Neural cell (in vitro differentiated cells): ENCODE results near the gene GALNT10. TPM values are rescaled to one million over a fixed set of nuclear protein-coding genes. Genes with fewer than 3 reads are reported as not detected.

ENCODE experiments used
- H2AFZ ChIP-seq: fragments of 200-600, 300-800 bp; sonication (generic), shearing (Covaris generic); 2 replicates; pipeline ENCODE4 v1.6.0; 2014; ENCODE audit warnings: low read depth, mild to moderate bottlenecking, antibody characterized with exemption, low read length, moderate library complexity
- H3F3A ChIP-seq: fragments of 200-600 bp; shearing (Covaris generic); 2 replicates; pipeline ENCODE4 v1.6.1; 2016; ENCODE audit warnings: mild to moderate bottlenecking, moderate library complexity, mixed read lengths, antibody characterized with exemption, low read length; ENCODE audit not compliant: insufficient read depth, poor library complexity, severe bottlenecking
- H3K27ac ChIP-seq: fragments of 200-600, 300-800 bp; sonication (generic), shearing (Covaris generic); 2 replicates; pipeline ENCODE4 v1.5.1; 2014; ENCODE audit warnings: mild to moderate bottlenecking, low read length, moderate library complexity
- H3K27me3 ChIP-seq: fragments of 300-800, 200-600 bp; sonication (generic), shearing (Covaris generic); 2 replicates; pipeline ENCODE4 v1.6.0; 2014; ENCODE audit warnings: mild to moderate bottlenecking, low read depth, low read length, moderate library complexity; ENCODE audit not compliant: insufficient read depth
- H3K36me3 ChIP-seq: fragments of 300-800, 200-600 bp; sonication (generic), shearing (Covaris generic); 2 replicates; pipeline ENCODE4 v1.5.1; 2014; ENCODE audit warnings: mild to moderate bottlenecking, antibody characterized with exemption, low read length, moderate library complexity; ENCODE audit not compliant: insufficient read depth
- H3K4me2 ChIP-seq: fragments of 300-800, 200-600 bp; sonication (generic), shearing (Covaris generic); 2 replicates; pipeline ENCODE4 v1.6.0; 2014; ENCODE audit warnings: mild to moderate bottlenecking, low read length
- H3K4me3 ChIP-seq: fragments of 300-800, 200-600 bp; sonication (generic), shearing (Covaris generic); 2 replicates; pipeline ENCODE4 v1.5.1; 2014; ENCODE audit warnings: mild to moderate bottlenecking, low read length, moderate library complexity
- H3K79me2 ChIP-seq: fragments of 200-600 bp; shearing (Covaris generic); replicated peaks from 2 replicates; pipeline ENCODE4 v1.6.0; 2014; ENCODE audit warnings: mild to moderate bottlenecking, low read length, moderate library complexity; ENCODE audit not compliant: insufficient read depth
- H3K9ac ChIP-seq: fragments of 300-800, 200-600 bp; sonication (generic), shearing (Covaris generic); 2 replicates; pipeline ENCODE4 v1.6.1; 2016; ENCODE audit warnings: mild to moderate bottlenecking, low read length, mixed read lengths
- H3K9me2 ChIP-seq: fragments of 200-600 bp; shearing (Covaris generic); 2 replicates; pipeline ENCODE4 v1.6.1; 2016; ENCODE audit warnings: mild to moderate bottlenecking, low read length, mixed read lengths; ENCODE audit not compliant: insufficient read depth
- H3K9me3 ChIP-seq: fragments of 200-600, 300-800 bp; sonication (generic), shearing (Covaris generic); 2 replicates; pipeline ENCODE4 v1.6.1; 2016; ENCODE audit warnings: mild to moderate bottlenecking, mixed run types, low read length, moderate library complexity, mixed read lengths
- H4K20me1 ChIP-seq: fragments of 200-600 bp; shearing (Covaris generic); 2 replicates; pipeline ENCODE4 v1.6.1; 2016; ENCODE audit warnings: mild to moderate bottlenecking, mixed run types; ENCODE audit not compliant: insufficient read depth
- EP300 ChIP-seq: fragments of 450-650 bp; conservative IDR thresholded peaks from 2 replicates; pipeline ENCODE4 v1.6.1; 2014; ENCODE audit warnings: antibody characterized with exemption, mild to moderate bottlenecking, moderate library complexity; ENCODE audit not compliant: poor library complexity, severe bottlenecking
- EZH2 ChIP-seq: fragments of 200-600, 300-800 bp; shearing (Covaris generic), sonication (generic); IDR thresholded peaks from 2 replicates; pipeline ENCODE4 v1.6.1; 2014; ENCODE audit warnings: antibody characterized with exemption, low read length, borderline replicate concordance, mild to moderate bottlenecking; ENCODE audit not compliant: insufficient read depth, poor library complexity, severe bottlenecking
- MXI1 ChIP-seq: fragments of 450-650 bp; conservative IDR thresholded peaks from 2 replicates; pipeline ENCODE4 v1.6.1; 2014; ENCODE audit warnings: antibody characterized with exemption, mild to moderate bottlenecking; ENCODE audit not compliant: poor library complexity, severe bottlenecking
- POLR2AphosphoS5 ChIP-seq: IDR thresholded peaks from 2 replicates; pipeline ENCODE4 v1.6.1; 2012
- RAD21 ChIP-seq: fragments of 450-650 bp; conservative IDR thresholded peaks from 2 replicates; pipeline ENCODE4 v1.6.1; 2014; ENCODE audit warnings: antibody characterized with exemption, mild to moderate bottlenecking, moderate library complexity
- SMC3 ChIP-seq: fragments of 450-650 bp; conservative IDR thresholded peaks from 2 replicates; pipeline ENCODE4 v1.6.1; 2014; ENCODE audit warnings: antibody characterized with exemption, mild to moderate bottlenecking, moderate library complexity; ENCODE audit not compliant: poor library complexity
- TAF1 ChIP-seq: IDR thresholded peaks from 2 replicates; pipeline ENCODE4 v1.6.1; 2012; ENCODE audit warnings: low read depth
- polyA plus RNA-seq: library from polyadenylated mRNA; depleted of rRNA; stranded (reverse); fragments of >200 nt; gene quantifications from 2 replicates; pipeline ENCODE4 v1.2.3, GENCODE V29; 2014
- TF ChIP-seq, protein P1 (sequence below): fragments of 450-650 bp; IDR thresholded peaks from 2 replicates; pipeline ENCODE4 v1.5.1; 2014; ENCODE audit warnings: antibody characterized with exemption, mild to moderate bottlenecking, moderate library complexity; ENCODE audit not compliant: poor library complexity, severe bottlenecking
- TF ChIP-seq, protein P2 (sequence below): IDR thresholded peaks from 2 replicates; pipeline ENCODE4 v1.6.1; 2012; ENCODE audit warnings: borderline replicate concordance

GALNT10 gene
- polyA plus RNA-seq, 1 donor from 2014 or later = 3.1 TPM

DNA sequence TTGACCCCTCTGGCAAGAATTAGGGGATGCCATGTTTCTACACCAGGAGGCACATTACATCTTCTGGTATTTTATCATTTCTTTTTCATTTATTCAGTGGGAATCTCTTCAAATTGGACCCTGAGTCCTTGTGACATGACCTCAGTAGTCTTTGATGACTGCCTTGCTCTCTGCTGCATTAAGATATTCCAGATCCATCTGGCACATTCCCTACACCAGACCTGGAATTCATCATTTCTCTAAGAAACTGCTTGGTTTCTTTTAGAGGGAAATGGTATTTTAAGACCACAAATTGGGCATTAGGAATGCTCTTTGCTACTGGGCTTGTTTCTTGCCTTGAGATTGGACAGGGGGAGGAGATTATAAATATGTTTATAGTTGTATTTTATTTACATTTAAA is 61.0 kb downstream of the GALNT10 start:
- H3K4me3 ChIP-seq = no peak overlapping the region
- no peaks in the 10 kb centered on the region for H3K27me3 ChIP-seq
- no peaks in the 10 kb centered on the region for H3K9me3 ChIP-seq
- H3K4me2 ChIP-seq = no peak overlapping the region
- H2AFZ ChIP-seq = no peak overlapping the region
- TF ChIP-seq SMC3 (no peak), EZH2 (no peak), POLR2AphosphoS5 (no peak), EP300 (no peak), RAD21 (no peak), TAF1 (no peak), MXI1 (no peak)
- TF ChIP-seq, protein P1, sequence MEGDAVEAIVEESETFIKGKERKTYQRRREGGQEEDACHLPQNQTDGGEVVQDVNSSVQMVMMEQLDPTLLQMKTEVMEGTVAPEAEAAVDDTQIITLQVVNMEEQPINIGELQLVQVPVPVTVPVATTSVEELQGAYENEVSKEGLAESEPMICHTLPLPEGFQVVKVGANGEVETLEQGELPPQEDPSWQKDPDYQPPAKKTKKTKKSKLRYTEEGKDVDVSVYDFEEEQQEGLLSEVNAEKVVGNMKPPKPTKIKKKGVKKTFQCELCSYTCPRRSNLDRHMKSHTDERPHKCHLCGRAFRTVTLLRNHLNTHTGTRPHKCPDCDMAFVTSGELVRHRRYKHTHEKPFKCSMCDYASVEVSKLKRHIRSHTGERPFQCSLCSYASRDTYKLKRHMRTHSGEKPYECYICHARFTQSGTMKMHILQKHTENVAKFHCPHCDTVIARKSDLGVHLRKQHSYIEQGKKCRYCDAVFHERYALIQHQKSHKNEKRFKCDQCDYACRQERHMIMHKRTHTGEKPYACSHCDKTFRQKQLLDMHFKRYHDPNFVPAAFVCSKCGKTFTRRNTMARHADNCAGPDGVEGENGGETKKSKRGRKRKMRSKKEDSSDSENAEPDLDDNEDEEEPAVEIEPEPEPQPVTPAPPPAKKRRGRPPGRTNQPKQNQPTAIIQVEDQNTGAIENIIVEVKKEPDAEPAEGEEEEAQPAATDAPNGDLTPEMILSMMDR = no peak
- TF ChIP-seq, protein P2, sequence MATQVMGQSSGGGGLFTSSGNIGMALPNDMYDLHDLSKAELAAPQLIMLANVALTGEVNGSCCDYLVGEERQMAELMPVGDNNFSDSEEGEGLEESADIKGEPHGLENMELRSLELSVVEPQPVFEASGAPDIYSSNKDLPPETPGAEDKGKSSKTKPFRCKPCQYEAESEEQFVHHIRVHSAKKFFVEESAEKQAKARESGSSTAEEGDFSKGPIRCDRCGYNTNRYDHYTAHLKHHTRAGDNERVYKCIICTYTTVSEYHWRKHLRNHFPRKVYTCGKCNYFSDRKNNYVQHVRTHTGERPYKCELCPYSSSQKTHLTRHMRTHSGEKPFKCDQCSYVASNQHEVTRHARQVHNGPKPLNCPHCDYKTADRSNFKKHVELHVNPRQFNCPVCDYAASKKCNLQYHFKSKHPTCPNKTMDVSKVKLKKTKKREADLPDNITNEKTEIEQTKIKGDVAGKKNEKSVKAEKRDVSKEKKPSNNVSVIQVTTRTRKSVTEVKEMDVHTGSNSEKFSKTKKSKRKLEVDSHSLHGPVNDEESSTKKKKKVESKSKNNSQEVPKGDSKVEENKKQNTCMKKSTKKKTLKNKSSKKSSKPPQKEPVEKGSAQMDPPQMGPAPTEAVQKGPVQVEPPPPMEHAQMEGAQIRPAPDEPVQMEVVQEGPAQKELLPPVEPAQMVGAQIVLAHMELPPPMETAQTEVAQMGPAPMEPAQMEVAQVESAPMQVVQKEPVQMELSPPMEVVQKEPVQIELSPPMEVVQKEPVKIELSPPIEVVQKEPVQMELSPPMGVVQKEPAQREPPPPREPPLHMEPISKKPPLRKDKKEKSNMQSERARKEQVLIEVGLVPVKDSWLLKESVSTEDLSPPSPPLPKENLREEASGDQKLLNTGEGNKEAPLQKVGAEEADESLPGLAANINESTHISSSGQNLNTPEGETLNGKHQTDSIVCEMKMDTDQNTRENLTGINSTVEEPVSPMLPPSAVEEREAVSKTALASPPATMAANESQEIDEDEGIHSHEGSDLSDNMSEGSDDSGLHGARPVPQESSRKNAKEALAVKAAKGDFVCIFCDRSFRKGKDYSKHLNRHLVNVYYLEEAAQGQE = no peak
- no peak overlapping the region for H3K9ac ChIP-seq
- H3K27ac ChIP-seq = no peak overlapping the region
- H3K79me2 ChIP-seq = no peaks in the 10 kb centered on the region
- H3F3A ChIP-seq = no peaks in the 10 kb centered on the region
- no peaks in the 10 kb centered on the region for H4K20me1 ChIP-seq
- H3K9me2 ChIP-seq = no peaks in the 10 kb centered on the region
- no peaks in the 10 kb centered on the region for H3K36me3 ChIP-seq

- Histone ChIP-seq H3F3A (no peaks in the 10 kb centered on the region), H3K9me3 (no peaks in the 10 kb centered on the region), H2AFZ (no peak overlapping the region), H3K4me3 (no peak overlapping the region), H3K9me2 (no peaks in the 10 kb centered on the region), H3K36me3 (no peaks in the 10 kb centered on the region), H4K20me1 (no peaks in the 10 kb centered on the region), H3K27ac (no peak overlapping the region), H3K27me3 (no peaks in the 10 kb centered on the region), H3K9ac (no peak overlapping the region), H3K79me2 (no peaks in the 10 kb centered on the region), H3K4me2 (no peak overlapping the region)
- no peak for TF ChIP-seq MXI1
- TF ChIP-seq TAF1 = no peak
- TF ChIP-seq RAD21 = no peak
- no peak for TF ChIP-seq EZH2
- TF ChIP-seq SMC3 = no peak
- no peak for TF ChIP-seq POLR2AphosphoS5
- no peak for TF ChIP-seq EP300
- TF ChIP-seq, protein P2 = no peak
- TF ChIP-seq, protein P1 = no peak
Observed at GRCh38 chr5:154253807-154254206, 63.3 kb downstream of the GALNT10 start.
